Hypothalamus (tissue), 51 donors: Measurements from ENCODE around the gene SMARCAL1.
A peak's percentile ranks its signal among the peaks of the same experiment; 100 is the strongest.
"Not testable (repeated sequence)": the region's sequence is repeated elsewhere in the genome, so short reads cannot be mapped to it uniquely, and the experiment has no call there.

Experiments
- DNase-seq, 51 donors: peaks; one replicate each; lab custom pipeline; 2025; lab: John Stamatoyannopoulos, UW

The SMARCAL1 gene

DNA sequence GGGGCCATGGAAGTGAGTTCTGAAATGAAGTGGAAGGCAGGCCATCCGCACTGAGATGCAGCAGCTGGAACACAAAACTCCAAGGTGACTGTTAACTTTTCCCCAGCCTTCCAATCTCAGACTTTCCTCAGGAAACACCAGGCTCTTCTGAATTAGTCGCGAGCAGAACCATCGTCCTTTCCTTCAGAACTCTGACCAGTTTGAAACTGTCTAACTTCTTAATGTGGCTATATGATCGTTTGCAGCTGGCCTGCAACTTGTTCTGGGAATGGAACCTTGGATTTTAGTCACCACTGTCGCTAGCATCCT is 85.7 kb downstream of the SMARCAL1 start:
- no peak for DNase-seq

DNA sequence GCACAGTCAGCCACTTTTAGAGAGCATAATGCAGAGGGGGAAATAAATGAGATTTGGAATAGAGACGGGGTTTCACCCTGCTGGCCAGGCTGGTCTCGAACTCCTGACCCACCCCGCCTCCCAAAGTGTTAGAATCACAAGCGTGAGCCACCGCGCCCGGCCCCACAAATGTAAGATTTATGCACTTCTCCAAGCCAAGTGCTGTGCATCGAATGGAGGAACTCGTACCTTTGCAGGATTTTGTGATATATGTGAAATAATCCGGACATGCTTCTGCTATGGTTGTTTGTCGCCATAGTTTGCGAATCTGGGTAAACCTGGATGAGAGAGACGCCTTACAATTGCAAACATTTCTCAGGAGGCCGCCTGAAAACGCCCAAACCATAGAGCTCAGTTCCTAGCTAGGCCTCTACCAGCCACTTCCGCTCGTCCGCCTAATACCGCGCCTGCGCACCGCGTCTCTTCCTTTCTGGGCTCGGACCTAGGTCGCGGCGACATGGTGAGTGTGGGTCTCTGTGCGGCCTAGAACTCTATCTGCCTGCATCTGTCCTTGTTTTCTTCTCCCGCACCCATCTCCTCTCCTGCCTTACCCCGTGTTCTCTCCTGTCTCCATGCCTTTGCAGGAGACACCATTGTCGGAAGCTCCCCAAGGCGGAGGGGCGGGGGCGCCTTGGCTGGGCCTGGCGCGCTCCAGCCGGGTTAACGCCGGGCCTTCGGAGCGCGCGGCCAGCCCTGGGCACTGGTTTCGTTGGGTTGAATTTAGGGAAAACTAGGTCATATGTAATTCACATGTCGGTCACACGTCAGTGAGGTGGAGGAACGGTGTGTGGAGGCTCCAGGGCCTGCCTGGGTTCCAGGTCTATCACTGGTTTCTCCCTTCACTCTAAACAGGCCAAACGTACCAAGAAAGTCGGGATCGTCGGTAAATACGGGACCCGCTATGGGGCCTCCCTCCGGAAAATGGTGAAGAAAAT is 86.4 kb downstream of the SMARCAL1 start, which contains the start of gene RPL37A:
Gene RPL37A, plus strand, starts transcription at position 466 of the 974 bp plus-strand sequence. Its CDS starts 31 bp downstream, at position 497.
- peak; percentile 59 to 97 (median 86) for DNase-seq

DNA sequence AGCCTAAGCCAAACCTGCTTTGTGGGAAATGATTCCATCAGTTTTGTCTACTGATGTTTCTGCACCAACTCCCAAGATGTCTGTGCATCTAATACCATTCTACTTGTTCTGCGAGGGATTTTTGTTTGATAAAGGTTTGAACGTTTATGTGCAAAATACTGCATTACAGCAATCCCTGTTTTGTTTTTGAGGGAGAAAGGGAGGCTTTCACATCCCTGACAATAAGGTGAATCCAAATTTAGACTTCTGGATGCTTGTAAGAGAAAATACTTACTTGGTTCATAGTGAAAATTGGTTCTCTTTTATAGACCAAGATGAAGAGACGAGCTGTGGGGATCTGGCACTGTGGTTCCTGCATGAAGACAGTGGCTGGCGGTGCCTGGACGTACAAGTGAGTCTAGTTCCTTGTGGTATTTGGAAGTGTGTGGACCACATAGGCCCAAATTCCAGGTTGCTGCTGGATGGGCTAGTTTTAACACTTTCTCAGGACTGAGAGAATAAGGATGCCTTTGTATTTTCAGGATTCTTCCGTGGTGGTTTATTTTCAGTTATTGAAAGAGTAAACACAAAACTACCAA is 87.4 kb downstream of the SMARCAL1 start:
- no peak for DNase-seq

DNA sequence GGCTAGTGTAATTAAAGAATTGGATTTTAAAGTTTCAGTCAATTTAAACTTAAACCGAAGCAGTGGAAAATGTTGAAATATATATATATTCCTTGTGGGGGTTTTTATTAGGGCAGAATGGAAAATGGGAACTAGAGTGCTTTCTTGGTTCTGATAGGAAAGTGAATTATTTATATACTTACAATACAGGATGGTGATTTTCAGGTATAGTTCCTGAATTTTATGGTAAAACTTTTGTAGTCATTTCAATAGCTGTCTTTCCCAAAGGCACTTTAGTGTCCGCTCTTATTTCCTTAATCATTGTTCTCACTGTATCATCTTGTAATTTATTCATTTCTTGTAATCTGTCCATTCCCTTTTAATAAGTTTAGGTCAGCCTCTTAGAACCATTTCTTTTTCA is 88.3 kb downstream of the SMARCAL1 start:
- no peak for DNase-seq

DNA sequence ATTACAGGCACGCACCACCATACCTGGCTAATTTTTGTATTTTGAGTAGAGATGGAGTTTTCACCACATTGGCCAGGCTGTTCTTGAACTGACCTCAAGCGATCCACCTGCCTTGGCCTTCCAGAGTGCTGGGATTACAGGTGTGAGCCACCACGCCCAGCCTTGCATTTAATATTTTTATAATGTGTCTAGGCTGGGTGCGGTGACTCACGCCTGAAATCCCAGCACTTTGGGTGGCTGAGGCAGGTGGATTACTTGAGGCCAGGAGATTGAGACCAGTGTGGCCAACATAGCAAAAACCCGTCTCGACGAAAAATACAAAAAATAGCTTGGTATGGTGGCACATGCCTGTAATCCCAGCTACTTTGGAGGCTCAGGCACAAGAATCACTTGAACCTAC is 89.6 kb downstream of the SMARCAL1 start:
- no peak for DNase-seq

DNA sequence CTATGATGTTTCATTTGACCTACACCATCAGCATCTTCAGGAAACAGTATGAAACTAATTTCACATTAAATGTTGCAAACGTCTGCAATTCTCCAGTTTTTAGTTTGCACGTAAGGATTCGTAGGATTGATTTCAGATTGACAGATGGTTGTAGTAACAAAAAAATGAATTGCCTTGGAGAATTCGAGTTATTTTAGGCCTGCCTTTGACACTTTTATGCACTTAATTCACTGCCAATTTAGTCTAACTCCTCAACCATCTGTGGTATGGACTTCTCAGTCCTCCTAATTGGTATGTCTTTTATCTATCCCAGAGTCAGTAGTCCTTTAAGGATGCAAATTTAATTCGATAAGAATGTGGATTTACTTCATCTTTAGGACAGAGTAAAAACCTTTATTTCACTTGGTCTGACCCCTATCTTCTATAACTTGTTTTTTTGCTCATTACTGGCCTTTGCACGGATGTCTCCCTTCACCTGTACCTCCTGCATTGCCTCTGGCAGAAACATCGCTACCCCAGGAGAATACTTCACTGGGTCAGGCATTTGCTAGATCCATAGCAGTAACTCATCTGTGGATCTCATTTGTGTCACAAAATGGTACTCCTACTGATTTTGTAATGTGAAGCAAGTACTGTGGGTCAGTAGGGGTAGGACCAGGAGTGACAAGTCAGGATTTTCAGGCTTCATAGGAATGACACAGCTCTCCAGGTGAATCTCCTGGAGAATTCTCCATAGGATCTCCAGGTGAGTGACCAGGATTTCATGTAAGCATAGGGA is 90.3 kb downstream of the SMARCAL1 start:
- DNase-seq = no peak

DNA sequence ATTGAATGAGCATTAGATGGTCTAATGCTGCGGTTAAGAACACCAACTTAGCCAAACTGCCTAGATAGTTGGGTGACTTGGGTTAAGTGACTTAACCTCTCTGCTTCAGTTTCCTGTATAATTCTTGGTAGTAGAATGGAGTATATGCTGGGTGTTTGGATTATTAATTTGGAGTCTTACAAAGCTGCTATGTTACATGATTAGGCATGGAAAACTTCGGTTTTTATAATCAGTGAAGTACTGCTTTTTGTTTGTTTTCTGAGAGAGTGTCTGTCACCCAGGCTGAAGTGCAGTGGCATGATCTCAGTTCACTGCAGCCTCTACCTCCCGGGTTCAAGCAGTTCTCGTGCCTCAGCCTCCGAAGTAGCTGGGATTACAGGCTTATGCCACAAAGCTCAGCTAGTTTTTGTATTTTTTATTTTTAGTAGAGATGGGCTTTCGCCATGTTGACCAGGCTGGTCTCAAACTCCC is 90.9 kb downstream of the SMARCAL1 start:
- no peak for DNase-seq

- DNase-seq = no peak
Observed at GRCh38 chr2:216503697-216504375, 91.6 kb downstream of the SMARCAL1 start.

DNA sequence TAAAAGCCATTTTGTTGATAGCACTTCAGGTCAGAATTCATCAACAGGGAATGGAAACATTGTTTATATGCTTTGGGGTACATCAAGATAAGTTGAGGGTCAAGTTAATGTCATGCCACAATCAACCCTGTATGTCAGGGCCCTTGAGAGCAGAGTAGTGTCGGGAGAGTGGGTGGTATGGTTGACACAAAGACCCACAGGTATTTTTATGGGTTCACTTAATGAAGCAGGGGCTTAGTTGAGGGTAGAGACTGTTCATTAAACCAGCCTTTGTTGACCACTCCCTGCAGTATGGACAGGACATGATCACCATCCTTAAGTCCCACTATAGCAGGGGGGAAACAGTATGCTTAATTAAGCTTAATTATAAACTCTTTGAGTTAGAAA is 92.1 kb downstream of the SMARCAL1 start:
- no peak for DNase-seq

GRCh38 chr2:216505133-216506106 is 93.1 kb downstream of the SMARCAL1 start:
- no peak for DNase-seq

GRCh38 chr2:216507220-216508160 is 95.2 kb downstream of the SMARCAL1 start:
- DNase-seq = no peak

GRCh38 chr2:216508229-216508628 is 95.9 kb downstream of the SMARCAL1 start:
- no peak for DNase-seq

DNA sequence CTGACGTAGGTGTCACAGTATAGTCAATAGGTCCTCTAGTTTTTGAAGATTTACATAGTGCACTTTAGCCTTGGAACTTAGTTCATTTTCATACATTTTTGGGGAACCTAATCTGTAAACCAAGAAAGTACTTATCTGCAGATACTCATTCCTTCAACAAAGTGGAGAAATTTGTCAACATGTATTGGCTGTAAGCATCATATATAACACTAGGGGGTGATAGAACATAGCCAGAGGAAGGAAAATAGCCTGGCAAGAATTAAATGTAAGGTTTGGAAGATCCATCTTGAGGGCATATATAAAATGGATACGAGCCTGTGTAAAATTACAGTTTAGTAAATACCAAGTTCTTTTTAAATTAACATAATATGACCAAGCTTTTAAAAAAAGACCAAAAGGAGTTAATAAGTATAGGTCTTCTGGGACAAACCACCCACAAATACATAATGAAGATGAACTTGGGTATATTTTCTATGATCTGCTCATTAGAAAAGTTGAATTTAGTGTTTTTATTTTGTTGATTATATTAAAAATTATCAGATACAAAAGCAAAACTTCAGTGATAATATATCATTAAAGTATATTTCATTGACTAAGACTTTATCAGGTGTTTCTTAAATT is 104.6 kb downstream of the SMARCAL1 start:
- DNase-seq = no peak

- no peak for DNase-seq
Observed at GRCh38 chr2:216517447-216518225, 105.4 kb downstream of the SMARCAL1 start.

- not testable (repeated sequence) for DNase-seq
Observed at GRCh38 chr2:216518566-216519119, 106.4 kb downstream of the SMARCAL1 start.

DNA sequence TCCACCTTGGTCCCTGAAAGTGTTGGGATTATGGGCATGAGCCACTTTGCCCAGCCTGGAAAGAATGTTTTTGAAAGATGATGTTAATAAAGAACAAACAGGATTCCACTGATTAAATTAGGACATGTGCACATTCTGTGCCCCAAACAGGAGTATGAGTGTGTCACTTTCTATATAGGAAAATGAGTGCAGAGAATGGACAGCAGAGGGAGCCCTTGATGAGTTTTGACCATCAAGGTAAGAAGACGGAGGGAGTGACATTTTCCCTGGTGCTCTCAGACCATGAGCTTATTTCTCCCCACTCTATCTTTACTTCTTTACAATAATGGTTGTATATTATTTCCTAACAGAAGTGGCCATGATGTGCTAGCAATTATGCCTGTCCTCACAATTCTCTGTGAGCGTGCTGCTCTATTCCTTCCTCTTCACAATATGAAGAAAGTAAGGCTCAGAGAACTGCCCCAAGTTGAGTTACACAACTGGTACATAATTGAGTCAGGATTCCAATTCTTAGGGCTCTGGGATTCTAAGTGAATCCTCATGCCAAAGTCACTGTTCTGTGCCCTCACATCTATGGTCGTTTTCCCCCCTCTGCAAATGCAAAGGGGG is 107.0 kb downstream of the SMARCAL1 start:
- peak in 24 of 51 donors; percentile 1 to 69 (median 26) for DNase-seq
